GM23248 (cell line): Measurements from ENCODE around the gene YIF1B.

Experiments used
- EZH2 ChIP-seq: fragments of 200-600 bp; sonication (generic); IDR thresholded peaks from 2 replicates; pipeline ENCODE4 v1.6.1; 2018; ENCODE audit warnings: antibody characterized with exemption, mild to moderate bottlenecking; ENCODE audit not compliant: insufficient read depth, poor library complexity, severe bottlenecking
- EZH2phosphoT487 ChIP-seq: fragments of 200-600 bp; sonication (generic); IDR thresholded peaks from 2 replicates; pipeline ENCODE4 v1.6.1; 2018; ENCODE audit warnings: antibody characterized with exemption, moderate library complexity, mild to moderate bottlenecking, low read depth; ENCODE audit not compliant: insufficient read depth

DNA sequence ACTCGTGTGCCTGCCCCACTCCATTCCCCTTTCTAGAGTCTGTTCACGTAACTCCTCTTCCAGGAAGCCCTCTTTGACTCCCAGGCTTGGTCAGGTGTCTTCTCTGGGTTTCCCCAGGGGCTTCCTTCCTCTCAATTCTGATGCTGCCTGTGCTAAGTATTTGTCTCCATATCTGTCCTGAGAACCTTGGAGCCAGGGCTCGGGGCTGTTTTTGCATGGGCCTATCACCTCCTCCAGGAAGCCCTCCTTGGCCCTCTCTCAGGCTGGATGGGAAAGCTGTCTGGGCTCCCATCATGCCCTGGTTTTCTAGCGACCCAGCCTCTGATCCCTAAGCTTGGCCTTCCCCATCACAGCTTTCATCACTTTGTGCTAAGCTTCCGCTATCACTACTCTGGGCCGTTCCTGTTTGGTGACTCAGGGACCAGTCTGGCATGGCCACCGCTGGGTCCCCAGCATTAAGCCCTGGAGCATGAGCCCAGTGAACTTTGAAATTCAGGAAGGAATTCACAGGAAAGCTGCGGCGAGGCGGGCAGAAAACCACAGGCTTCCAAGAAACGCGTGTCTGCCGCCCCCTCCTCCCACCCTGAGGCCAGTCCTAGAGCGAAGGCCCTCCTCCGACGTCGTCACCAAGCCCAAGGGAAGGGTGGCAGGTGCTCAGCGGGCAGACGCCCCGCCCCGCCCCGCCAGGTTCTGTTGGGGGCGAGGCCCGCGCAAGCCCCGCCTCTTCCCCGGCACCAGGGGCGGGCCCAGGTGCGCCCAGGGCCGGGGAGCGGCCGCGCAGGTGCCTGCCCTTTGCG is 51.9 kb downstream of the YIF1B start:
- TF ChIP-seq EZH2 (no peak), EZH2phosphoT487 (no peak)
